CD4-positive, CD25-positive, alpha-beta regulatory T cell (primary cell): Measurements from ENCODE around the gene DMD. TPM values are rescaled to one million over a fixed set of nuclear protein-coding genes. Genes with fewer than 3 reads are reported as not detected.
"Not testable (repeated sequence)": the region's sequence is repeated elsewhere in the genome, so short reads cannot be mapped to it uniquely, and the experiment has no call there.

Source experiments
- ATAC-seq, 2 donors: fragments of 150-1000 bp; cut with Tn5 transposase; one replicate each; pipeline ENCODE4 v1.10.0; 2021; ENCODE audit warnings: low read depth in 2 of 2, moderate number of reproducible peaks in 2 of 2, moderate library complexity in 1 of 2
- DNase-seq, 3 donors: peaks; one replicate each; pipeline versions ENCODE4 v3.0.0 to v3.0.0-alpha.2; 2012 to 2022; ENCODE audit warnings: mixed read lengths in 1 of 3
- H3K27ac ChIP-seq: one replicate; pipeline ENCODE4 v1.7.0; 2013; ENCODE audit warnings: mild to moderate bottlenecking, low read length; ENCODE audit not compliant: insufficient read depth, poor library complexity, severe bottlenecking
- H3K27me3 ChIP-seq: one replicate; pipeline ENCODE4 v1.7.0; 2013; ENCODE audit warnings: low read length; ENCODE audit not compliant: control insufficient read depth, insufficient read depth
- H3K36me3 ChIP-seq: one replicate; pipeline ENCODE4 v1.7.0; 2013; ENCODE audit warnings: mild to moderate bottlenecking, low read length, moderate library complexity; ENCODE audit not compliant: control insufficient read depth, insufficient read depth
- H3K4me1 ChIP-seq: 2 replicates; pipeline ENCODE4 v1.7.0; 2013; ENCODE audit warnings: mild to moderate bottlenecking, low read length; ENCODE audit not compliant: insufficient read depth, control insufficient read depth, poor library complexity, severe bottlenecking
- H3K4me3 ChIP-seq: one replicate; pipeline ENCODE4 v1.7.0; 2013; ENCODE audit warnings: low read depth, mild to moderate bottlenecking, low read length, moderate library complexity
- H3K9me3 ChIP-seq, 2 experiments: 1 replicate in 1 of 2; 2 replicates in 1 of 2; pipeline ENCODE4 v1.7.0; 2013; ENCODE audit warnings: low read length in 2 of 2, mild to moderate bottlenecking in 1 of 2, moderate library complexity in 1 of 2; ENCODE audit not compliant: control insufficient read depth in 2 of 2
- H3K27ac Mint-ChIP-seq, 3 donors: one replicate each; pipeline ENCODE4 v1.8.0; 2020 to 2022; ENCODE audit warnings: mild to moderate bottlenecking in 3 of 3, mixed read lengths in 3 of 3, moderate library complexity in 2 of 3
- H3K27me3 Mint-ChIP-seq: one replicate; pipeline ENCODE4 v1.8.0; 2022; ENCODE audit warnings: mild to moderate bottlenecking, mixed read lengths
- H3K36me3 Mint-ChIP-seq: one replicate; pipeline ENCODE4 v1.8.0; 2020; ENCODE audit warnings: mixed read lengths
- H3K4me1 Mint-ChIP-seq, 4 donors: one replicate each; pipeline ENCODE4 v1.8.0; 2020 to 2022; ENCODE audit warnings: mixed read lengths in 4 of 4, mild to moderate bottlenecking in 1 of 4
- H3K4me3 Mint-ChIP-seq, 4 donors: one replicate each; pipeline ENCODE4 v1.8.0; 2020 to 2022; ENCODE audit warnings: mild to moderate bottlenecking in 4 of 4, mixed read lengths in 4 of 4, moderate library complexity in 3 of 4
- H3K9me3 Mint-ChIP-seq, 7 donors: one replicate each; pipeline ENCODE4 v1.8.0; 2020 to 2022; ENCODE audit warnings: mixed read lengths in 7 of 7, mild to moderate bottlenecking in 3 of 7, moderate library complexity in 2 of 7
- polyA plus RNA-seq, 4 donors: library from polyadenylated mRNA; unstranded; fragments of 300-500 nt; fragmentation: Illumina TruSeq; gene quantifications; one replicate each; pipeline ENCODE4 v1.2.3, GENCODE V29; 2021
- total RNA-seq: library from RNA; stranded (reverse); gene quantifications from one replicate; pipeline ENCODE4 v1.2.3, GENCODE V29; 2022

The DMD gene
- total and polyA plus RNA-seq, 5 donors from 2014 or later, result 0.20 to 2.8 (median 0.98) TPM

GRCh38 chrX:33078273-33078672 lies 133.1 kb downstream of the DMD start:
- no peak for ATAC-seq
- no peaks in the 10 kb centered on the region for H3K4me1 ChIP-seq
- no peaks in the 10 kb centered on the region for H3K36me3 Mint-ChIP-seq
- H3K9me3 ChIP-seq, result no peaks in the 10 kb centered on the region
- no peak overlapping the region for H3K27ac Mint-ChIP-seq
- H3K4me3 Mint-ChIP-seq, result no peak overlapping the region
- DNase-seq, result no peak
- no peaks in the 10 kb centered on the region for H3K27me3 Mint-ChIP-seq
- H3K4me3 ChIP-seq, result no peak overlapping the region
- no peaks in the 10 kb centered on the region for H3K27me3 ChIP-seq
- no peaks in the 10 kb centered on the region for H3K36me3 ChIP-seq
- no peaks in the 10 kb centered on the region for H3K4me1 Mint-ChIP-seq
- no peak overlapping the region for H3K27ac ChIP-seq
- H3K9me3 Mint-ChIP-seq, result peaks cover 0 to 7% (median 3%) of the 10 kb centered on the region in 7 donors

GRCh38 chrX:33073660-33074059 lies 137.7 kb downstream of the DMD start:
- not testable (repeated sequence) for H3K4me1 Mint-ChIP-seq, H3K27ac Mint-ChIP-seq, ATAC-seq, H3K4me3 ChIP-seq, H3K27me3 ChIP-seq, H3K36me3 ChIP-seq, H3K9me3 Mint-ChIP-seq, H3K4me3 Mint-ChIP-seq, DNase-seq, H3K27me3 Mint-ChIP-seq, H3K27ac ChIP-seq, H3K36me3 Mint-ChIP-seq, H3K9me3 ChIP-seq, H3K4me1 ChIP-seq

GRCh38 chrX:33065415-33065814 lies 145.9 kb downstream of the DMD start:
- Mint-ChIP-seq H3K36me3 (no peaks in the 10 kb centered on the region), H3K4me3 (no peak overlapping the region), H3K4me1 (no peaks in the 10 kb centered on the region), H3K27me3 (no peaks in the 10 kb centered on the region), H3K9me3 (peaks cover 0 to 4% (median 1%) of the 10 kb centered on the region in 7 donors), H3K27ac (no peak overlapping the region)
- no peaks in the 10 kb centered on the region for H3K9me3 ChIP-seq
- ATAC-seq (no peak), DNase-seq (no peak)
- no peaks in the 10 kb centered on the region for H3K27me3 ChIP-seq
- no peak overlapping the region for H3K27ac ChIP-seq
- no peak overlapping the region for H3K4me3 ChIP-seq
- H3K36me3 ChIP-seq, result no peaks in the 10 kb centered on the region
- no peaks in the 10 kb centered on the region for H3K4me1 ChIP-seq

GRCh38 chrX:33062041-33062440 lies 149.3 kb downstream of the DMD start:
- H3K4me1 Mint-ChIP-seq, result no peaks in the 10 kb centered on the region
- Histone ChIP-seq H3K27me3 (no peaks in the 10 kb centered on the region), H3K4me3 (no peak overlapping the region), H3K9me3 (no peaks in the 10 kb centered on the region), H3K4me1 (no peaks in the 10 kb centered on the region), H3K27ac (no peak overlapping the region), H3K36me3 (no peaks in the 10 kb centered on the region)
- no peaks in the 10 kb centered on the region for H3K36me3 Mint-ChIP-seq
- H3K4me3 Mint-ChIP-seq, result no peak overlapping the region
- DNase-seq (no peak), ATAC-seq (no peak)
- H3K9me3 Mint-ChIP-seq, result peaks cover 0 to 4% (median 0%) of the 10 kb centered on the region in 7 donors
- H3K27ac Mint-ChIP-seq, result no peak overlapping the region
- H3K27me3 Mint-ChIP-seq, result no peaks in the 10 kb centered on the region

- Mint-ChIP-seq H3K36me3 (no peaks in the 10 kb centered on the region), H3K4me1 (no peaks in the 10 kb centered on the region), H3K9me3 (peaks cover 0 to 12% (median 3%) of the 10 kb centered on the region in 7 donors), H3K4me3 (no peak overlapping the region), H3K27ac (no peak overlapping the region), H3K27me3 (no peaks in the 10 kb centered on the region)
- no peak for ATAC-seq
- Histone ChIP-seq H3K27ac (no peak overlapping the region), H3K9me3 (no peaks in the 10 kb centered on the region), H3K27me3 (no peaks in the 10 kb centered on the region), H3K36me3 (no peaks in the 10 kb centered on the region), H3K4me1 (no peaks in the 10 kb centered on the region), H3K4me3 (no peak overlapping the region)
- DNase-seq, result no peak
These were observed 158.3 kb downstream of the DMD start for GRCh38 chrX:33053001-33053400.

- H3K27me3 ChIP-seq, result no peaks in the 10 kb centered on the region
- no peak overlapping the region for H3K27ac ChIP-seq
- Mint-ChIP-seq H3K36me3 (no peaks in the 10 kb centered on the region), H3K4me3 (no peak overlapping the region), H3K9me3 (peaks cover 0 to 2% (median 0%) of the 10 kb centered on the region in 7 donors), H3K27me3 (no peaks in the 10 kb centered on the region), H3K4me1 (no peaks in the 10 kb centered on the region), H3K27ac (no peak overlapping the region)
- ATAC-seq (no peak), DNase-seq (no peak)
- no peaks in the 10 kb centered on the region for H3K4me1 ChIP-seq
- no peaks in the 10 kb centered on the region for H3K9me3 ChIP-seq
- no peak overlapping the region for H3K4me3 ChIP-seq
- H3K36me3 ChIP-seq, result no peaks in the 10 kb centered on the region
These were observed 165.5 kb downstream of the DMD start for GRCh38 chrX:33045882-33046281.

GRCh38 chrX:33045245-33045644 lies 166.1 kb downstream of the DMD start:
- H3K4me1 Mint-ChIP-seq, result no peaks in the 10 kb centered on the region

GRCh38 chrX:33041141-33041540 lies 170.2 kb downstream of the DMD start:
- Mint-ChIP-seq H3K4me1 (no peaks in the 10 kb centered on the region), H3K4me3 (no peak overlapping the region), H3K36me3 (no peaks in the 10 kb centered on the region), H3K27ac (no peak overlapping the region), H3K9me3 (peaks cover 0 to 3% (median 0%) of the 10 kb centered on the region in 7 donors), H3K27me3 (no peaks in the 10 kb centered on the region)
- no peak for DNase-seq
- no peak for ATAC-seq
- peaks cover 0 to 1% of the 10 kb centered on the region in 2 experiments for H3K9me3 ChIP-seq
- H3K4me3 ChIP-seq, result no peak overlapping the region
- H3K4me1 ChIP-seq, result no peaks in the 10 kb centered on the region
- H3K27me3 ChIP-seq, result no peaks in the 10 kb centered on the region
- H3K36me3 ChIP-seq, result no peaks in the 10 kb centered on the region
- no peak overlapping the region for H3K27ac ChIP-seq

More at GRCh38 chrX:33045245-33045644, 166.1 kb downstream of the DMD start:
- Histone ChIP-seq H3K4me1 (no peaks in the 10 kb centered on the region), H3K4me3 (no peak overlapping the region), H3K36me3 (no peaks in the 10 kb centered on the region), H3K9me3 (no peaks in the 10 kb centered on the region), H3K27ac (no peak overlapping the region), H3K27me3 (no peaks in the 10 kb centered on the region)
- Mint-ChIP-seq H3K27me3 (no peaks in the 10 kb centered on the region), H3K4me3 (no peak overlapping the region), H3K36me3 (no peaks in the 10 kb centered on the region), H3K27ac (no peak overlapping the region), H3K9me3 (peaks cover 0 to 3% (median 0%) of the 10 kb centered on the region in 7 donors)
- ATAC-seq (no peak), DNase-seq (no peak)
